ENCODE data around the gene RAI14. TPM values are rescaled to one million over a fixed set of nuclear protein-coding genes. Genes with fewer than 3 reads are reported as not detected.

Gene RAI14
- total RNA-seq, 1 experiment from 2014 or later, result 133 TPM

- Histone ChIP-seq H3K4me1 (replicated peaks; ENCODE audit: insufficient read depth) (peaks cover 46% of the 10 kb centered on the region), H3K27me3 (ENCODE audit: insufficient read depth, low read depth) (no peaks in the 10 kb centered on the region), H3K4me3 (no peak overlapping the region), H3K79me2 (ENCODE audit: low read depth) (peaks cover 98% of the 10 kb centered on the region), H2AFZ (no peak overlapping the region), H3F3A (ENCODE audit: insufficient read depth, low read depth) (peaks cover 65% of the 10 kb centered on the region), H4K20me1 (ENCODE audit: insufficient read depth) (no peaks in the 10 kb centered on the region), H3K36me3 (ENCODE audit: low read depth) (peaks cover 37% of the 10 kb centered on the region), H3K9me2 (ENCODE audit: insufficient read depth) (no peaks in the 10 kb centered on the region), H3K27ac (peak overlapping the region; percentile 86), H3K4me2 (no peak overlapping the region), H3K9me3 (ENCODE audit: insufficient read depth, low read depth) (no peaks in the 10 kb centered on the region)
- no peak for DNase-seq
- intact Hi-C loops (cut with micrococcal nuclease; ENCODE audit: unreplicated experiment), result loop anchor here (5.0 kb wide), 1 partner anchor 246 kb away; the partner anchor contains the start of gene DNAJC21
- CTCF ChIA-PET, result no interaction called here
- no TSS peak for BruUV-seq (replicated peaks)
- POLR2A ChIA-PET (ENCODE audit: unreplicated experiment), result interaction anchor here (0.7 kb wide), 1 partner anchor 80 kb away, joined by 3 read pairs; no protein-coding TSS in a partner anchor
- TF ChIP-seq EZH2 (IDR thresholded peaks at IDR 0.05; ENCODE audit: low read depth) (no peak), CTCF (conservative IDR thresholded peaks at IDR 0.05) (no peak)
Observed at GRCh38 chr5:34680896-34681295, 24.8 kb downstream of the RAI14 start.

GRCh38 chr5:34682926-34683623, 26.9 kb downstream of the RAI14 start:
- DNase-seq, result peak; percentile 97 to 99
- TF ChIP-seq EZH2 (IDR thresholded peaks at IDR 0.05; ENCODE audit: low read depth) (no peak), CTCF (conservative IDR thresholded peaks at IDR 0.05) (no peak)
- no peaks in the 10 kb centered on the region for H4K20me1 ChIP-seq (ENCODE audit: insufficient read depth)
- H3K4me1 ChIP-seq (replicated peaks; ENCODE audit: insufficient read depth), result peaks cover 61% of the 10 kb centered on the region
- H3K27ac ChIP-seq, result peak overlapping the region; percentile 86
- peak overlapping the region; percentile 28; the same call in 1 of the 2 replicates for H3K4me3 ChIP-seq
- peaks cover 63% of the 10 kb centered on the region for H3F3A ChIP-seq (ENCODE audit: insufficient read depth, low read depth)
- H3K9me2 ChIP-seq (ENCODE audit: insufficient read depth), result no peaks in the 10 kb centered on the region
- intact Hi-C loops (cut with micrococcal nuclease; ENCODE audit: unreplicated experiment), result loop anchor here (1.0 to 5.0 kb wide), 6 partner anchors 9 to 244 kb away; partner anchors contain the start of gene DNAJC21
- H3K79me2 ChIP-seq (ENCODE audit: low read depth), result peaks cover 97% of the 10 kb centered on the region
- ChIA-PET POLR2A (ENCODE audit: unreplicated experiment) (interaction anchor here (0.5 to 1.7 kb wide), 6 partner anchors 9 to 1150 kb away, joined by 3 to 10 read pairs (median 6); no protein-coding TSS in a partner anchor), CTCF (interaction anchor here (0.6 to 1.0 kb wide), 3 partner anchors 74 to 1838 kb away, joined by 3 to 4 read pairs (median 3); no protein-coding TSS in a partner anchor)
- peak overlapping the region; percentile 56 for H3K4me2 ChIP-seq
- H3K9me3 ChIP-seq (ENCODE audit: insufficient read depth, low read depth), result no peaks in the 10 kb centered on the region
- no peak overlapping the region for H2AFZ ChIP-seq
- peaks cover 43% of the 10 kb centered on the region for H3K36me3 ChIP-seq (ENCODE audit: low read depth)
- no TSS peak for BruUV-seq (replicated peaks)
- H3K27me3 ChIP-seq (ENCODE audit: insufficient read depth, low read depth), result no peaks in the 10 kb centered on the region

GRCh38 chr5:34684281-34684979, 28.3 kb downstream of the RAI14 start:
- H3K27me3 ChIP-seq (ENCODE audit: insufficient read depth, low read depth), result no peaks in the 10 kb centered on the region
- H2AFZ ChIP-seq, result no peak overlapping the region
- TF ChIP-seq CTCF (conservative IDR thresholded peaks at IDR 0.05), result no peak
- H3K4me1 ChIP-seq (replicated peaks; ENCODE audit: insufficient read depth), result peaks cover 61% of the 10 kb centered on the region
- H3K4me3 ChIP-seq, result no peak overlapping the region
- peak overlapping the region; percentile 56 for H3K4me2 ChIP-seq
- no peaks in the 10 kb centered on the region for H3K9me2 ChIP-seq (ENCODE audit: insufficient read depth)
- peaks cover 97% of the 10 kb centered on the region for H3K79me2 ChIP-seq (ENCODE audit: low read depth)
- ChIA-PET CTCF (interaction anchor here (0.6 kb wide), 1 partner anchor 134 kb away, joined by 3 read pairs; no protein-coding TSS in a partner anchor), POLR2A (ENCODE audit: unreplicated experiment) (interaction anchor here (0.5 to 1.1 kb wide), 8 partner anchors 15 to 185 kb away, joined by 3 to 14 read pairs (median 6); no protein-coding TSS in a partner anchor)
- peak; percentile 85 to 97 for DNase-seq
- intact Hi-C loops (cut with micrococcal nuclease; ENCODE audit: unreplicated experiment), result loop anchor here (1.0 to 5.0 kb wide), 5 partner anchors 25 to 243 kb away; partner anchors contain the start of genes DNAJC21 and RAI14
- no peaks in the 10 kb centered on the region for H4K20me1 ChIP-seq (ENCODE audit: insufficient read depth)
- H3K9me3 ChIP-seq (ENCODE audit: insufficient read depth, low read depth), result no peaks in the 10 kb centered on the region
- BruUV-seq (replicated peaks), result no TSS peak
- peaks cover 50% of the 10 kb centered on the region for H3K36me3 ChIP-seq (ENCODE audit: low read depth)
- H3F3A ChIP-seq (ENCODE audit: insufficient read depth, low read depth), result peaks cover 64% of the 10 kb centered on the region
- peak overlapping the region; percentile 86 for H3K27ac ChIP-seq
